GM12801 (cell line): ENCODE measurements around the gene NPFF.

Source experiments
- TF ChIP-seq, protein P1 (sequence below): IDR thresholded peaks from one replicate; pipeline ENCODE4 v1.5.1; 2011; ENCODE audit warnings: control low read depth; ENCODE audit not compliant: insufficient read length; ENCODE audit errors: extremely low read depth

The NPFF gene

DNA sequence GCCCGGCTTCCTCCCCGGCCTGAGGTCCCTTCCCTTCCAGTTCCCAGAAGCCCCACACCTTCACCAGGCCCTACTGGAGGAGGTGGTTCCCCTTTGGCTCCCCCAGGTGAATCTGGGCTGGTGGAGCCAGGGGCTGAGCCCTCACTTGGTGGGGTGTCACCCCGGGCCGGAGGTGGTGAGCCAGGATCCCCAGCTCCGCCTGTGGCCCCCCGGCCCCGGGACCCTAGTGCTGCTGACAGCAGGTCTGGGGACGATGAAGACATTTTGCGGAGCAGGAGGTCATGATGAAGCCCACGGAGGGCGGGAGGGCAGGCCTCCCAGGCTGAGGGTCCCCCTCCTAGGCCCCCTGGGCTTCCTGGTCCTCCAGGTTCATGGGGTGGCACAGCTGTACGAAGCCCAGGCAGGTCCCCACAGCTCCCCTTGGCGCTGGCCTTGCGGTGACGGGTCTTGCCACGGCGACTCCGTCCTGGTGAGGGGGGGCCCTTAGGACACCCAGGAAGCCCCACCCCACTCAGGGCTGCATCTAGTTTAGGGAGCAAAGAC is 24.6 kb downstream of the NPFF start:
- TF ChIP-seq, protein P1, sequence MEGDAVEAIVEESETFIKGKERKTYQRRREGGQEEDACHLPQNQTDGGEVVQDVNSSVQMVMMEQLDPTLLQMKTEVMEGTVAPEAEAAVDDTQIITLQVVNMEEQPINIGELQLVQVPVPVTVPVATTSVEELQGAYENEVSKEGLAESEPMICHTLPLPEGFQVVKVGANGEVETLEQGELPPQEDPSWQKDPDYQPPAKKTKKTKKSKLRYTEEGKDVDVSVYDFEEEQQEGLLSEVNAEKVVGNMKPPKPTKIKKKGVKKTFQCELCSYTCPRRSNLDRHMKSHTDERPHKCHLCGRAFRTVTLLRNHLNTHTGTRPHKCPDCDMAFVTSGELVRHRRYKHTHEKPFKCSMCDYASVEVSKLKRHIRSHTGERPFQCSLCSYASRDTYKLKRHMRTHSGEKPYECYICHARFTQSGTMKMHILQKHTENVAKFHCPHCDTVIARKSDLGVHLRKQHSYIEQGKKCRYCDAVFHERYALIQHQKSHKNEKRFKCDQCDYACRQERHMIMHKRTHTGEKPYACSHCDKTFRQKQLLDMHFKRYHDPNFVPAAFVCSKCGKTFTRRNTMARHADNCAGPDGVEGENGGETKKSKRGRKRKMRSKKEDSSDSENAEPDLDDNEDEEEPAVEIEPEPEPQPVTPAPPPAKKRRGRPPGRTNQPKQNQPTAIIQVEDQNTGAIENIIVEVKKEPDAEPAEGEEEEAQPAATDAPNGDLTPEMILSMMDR, result no peak

DNA sequence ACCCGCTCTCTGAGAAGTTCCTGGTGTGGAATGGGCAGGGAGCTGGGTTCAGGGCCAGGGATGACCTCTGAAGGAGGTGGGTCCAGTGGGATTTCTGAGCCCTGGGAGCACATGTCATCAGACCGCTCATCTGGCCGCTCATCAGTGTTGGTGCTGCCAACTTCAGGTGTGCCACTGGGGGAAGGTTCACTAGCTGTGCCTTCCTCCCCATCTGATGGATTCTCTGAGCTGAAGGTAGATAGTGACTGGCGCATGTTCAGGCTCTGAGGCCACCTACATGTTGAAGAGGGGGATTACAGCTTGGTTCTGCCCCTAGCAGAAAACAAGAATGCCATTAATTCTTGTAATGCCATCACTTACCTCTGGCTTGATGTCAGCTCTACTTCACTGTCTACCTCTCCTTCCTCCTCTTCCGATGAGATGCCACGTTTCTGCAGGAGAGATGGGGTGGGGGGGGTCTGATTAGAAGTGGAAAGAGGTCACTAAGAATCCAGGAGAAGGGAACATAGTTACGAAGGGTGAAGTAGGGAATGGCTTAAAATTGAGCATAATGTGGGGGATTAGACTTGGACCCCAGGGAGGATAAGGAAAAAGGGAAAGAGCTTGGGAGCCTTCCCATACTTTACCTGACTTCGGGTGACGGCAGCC is 25.2 kb downstream of the NPFF start:
- TF ChIP-seq, protein P1, result no peak

DNA sequence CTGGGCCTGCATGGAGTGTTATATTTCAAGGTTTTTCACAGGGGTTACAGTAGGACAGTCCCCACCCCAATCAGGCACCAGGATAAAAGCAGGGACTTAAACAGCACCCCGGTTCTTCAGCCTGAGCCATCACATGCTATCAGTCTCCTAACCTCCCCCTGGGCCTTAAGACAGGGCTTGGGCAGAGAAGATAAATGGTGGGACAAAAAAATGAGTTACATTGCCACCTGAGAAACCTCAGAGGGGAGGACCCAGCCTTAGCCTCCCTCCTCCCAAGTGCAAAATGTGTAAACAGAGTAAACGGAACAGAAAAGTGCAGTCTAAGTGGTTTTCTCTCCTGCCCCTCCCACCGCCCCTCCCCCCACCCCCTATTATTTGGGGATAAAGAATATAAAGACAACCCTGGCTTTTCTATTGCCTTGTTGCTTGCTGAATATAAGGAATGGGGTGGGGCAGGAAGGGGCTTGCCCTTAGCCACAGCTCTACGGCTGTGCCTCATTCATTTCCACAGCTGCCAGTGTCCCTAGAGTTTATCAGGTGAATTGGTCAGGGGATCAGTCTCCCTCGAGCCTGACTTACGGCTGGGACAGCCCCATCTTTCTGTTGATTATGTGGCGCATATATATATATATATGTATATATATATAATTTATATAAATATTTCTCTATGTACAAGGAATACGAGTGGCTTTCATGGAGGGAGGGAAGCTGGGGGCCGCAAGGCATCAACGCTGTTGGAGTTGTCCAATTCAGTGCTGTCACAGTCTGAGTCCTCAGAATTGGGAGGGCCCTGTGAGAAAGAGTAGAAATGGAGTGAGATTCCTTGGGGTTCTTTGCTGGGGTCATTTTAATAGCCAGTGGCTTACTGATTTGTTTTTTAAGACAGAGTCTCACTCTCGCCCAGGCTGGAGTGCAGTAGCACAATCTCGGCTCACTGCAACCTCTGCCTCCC is 26.5 kb downstream of the NPFF start:
- TF ChIP-seq, protein P1, result no peak

DNA sequence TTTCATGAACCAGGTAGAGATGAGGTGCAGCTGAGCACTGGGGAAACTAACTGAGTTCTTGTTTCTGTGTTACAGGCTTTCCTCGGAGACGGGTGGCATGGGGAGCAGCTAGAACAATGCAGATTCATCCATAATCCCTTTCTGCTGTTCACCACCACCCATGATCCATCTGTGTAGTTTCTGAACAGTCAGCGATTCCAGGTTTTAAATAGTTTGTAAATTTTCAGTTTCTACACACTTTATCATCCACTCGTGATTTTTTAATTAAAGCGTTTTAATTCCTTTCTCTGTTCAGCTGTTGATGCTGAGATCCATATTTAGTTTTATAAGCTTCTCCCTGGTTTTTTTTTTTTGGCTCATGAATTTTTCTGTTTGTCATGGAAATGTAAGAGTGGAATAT is 28.0 kb downstream of the NPFF start:
- TF ChIP-seq, protein P1, result no peak

DNA sequence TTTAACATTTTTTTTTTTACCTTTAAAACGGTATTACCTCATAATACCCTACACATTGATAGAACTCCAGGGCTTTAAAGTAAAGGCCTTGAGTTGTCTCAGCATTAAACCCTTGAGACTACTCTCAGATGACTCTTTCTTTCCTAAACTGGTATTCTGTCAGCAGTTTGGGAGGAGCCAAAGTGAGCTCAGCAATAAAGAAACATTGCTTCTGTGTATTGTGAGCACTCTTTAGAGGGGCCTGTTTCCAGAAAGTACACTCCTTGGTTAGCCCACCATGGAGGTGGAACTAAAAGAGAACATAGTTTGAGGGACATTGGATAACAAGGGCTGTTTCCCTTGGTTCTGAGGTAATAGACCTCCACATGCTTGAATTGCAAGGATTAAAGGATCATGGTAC is 28.4 kb downstream of the NPFF start:
- TF ChIP-seq, protein P1, result no peak

DNA sequence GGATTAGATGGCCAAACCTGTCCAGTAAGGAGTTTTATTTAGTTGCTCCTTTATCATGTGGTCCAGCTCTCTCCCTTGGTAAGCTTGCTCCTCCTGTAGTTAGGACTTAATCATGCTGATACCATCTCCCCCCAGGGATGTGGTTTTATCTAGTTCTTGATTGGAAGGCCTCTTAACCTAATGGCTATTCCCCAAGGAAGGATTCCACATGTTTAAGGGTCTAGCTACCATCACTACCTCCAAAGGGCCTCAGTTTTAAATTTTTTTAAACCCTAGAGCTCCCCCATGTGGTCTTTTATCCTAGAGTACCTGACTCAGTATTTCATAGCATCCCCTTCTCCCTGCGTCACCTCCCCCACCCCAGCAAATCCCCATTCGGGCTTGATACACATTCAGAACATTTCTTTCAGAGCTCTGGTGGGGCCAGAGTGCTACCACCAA is 30.5 kb downstream of the NPFF start:
- TF ChIP-seq, protein P1, result no peak

DNA sequence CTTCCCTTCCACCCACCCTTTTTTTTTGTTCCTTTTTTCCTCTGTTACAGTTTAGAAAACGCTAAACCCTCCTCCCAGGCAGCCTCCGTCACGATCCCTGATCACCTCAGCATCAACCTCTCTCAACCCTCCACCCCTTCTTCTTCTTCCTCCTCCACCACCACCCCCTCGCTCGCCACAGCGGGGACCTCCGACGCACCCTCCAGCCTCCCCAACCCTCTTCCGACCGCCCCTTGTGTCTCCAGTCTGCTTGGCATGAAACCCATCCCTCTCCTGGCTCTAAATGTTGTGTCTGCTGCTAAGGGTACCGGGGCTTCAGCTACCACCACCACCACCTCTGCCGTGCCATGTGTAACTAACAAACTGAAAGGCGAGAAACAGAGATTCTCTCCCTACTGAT is 32.5 kb downstream of the NPFF start:
- TF ChIP-seq, protein P1, result no peak
